Bronchial epithelial cell (primary cell): ENCODE data around the gene PCNX2. TPM values are rescaled to one million over a fixed set of nuclear protein-coding genes. Genes with fewer than 3 reads are reported as not detected.

Source experiments
- DNase-seq: peaks from one replicate; pipeline ENCODE4 v3.0.0-alpha.2; 2010; ENCODE audit warnings: low read depth
- FAIRE-seq: peaks from 2 replicates; lab custom pipeline; 2011; peaks lifted over from hg19 to GRCh38; lab: Jason Lieb, UNC
- H3K27me3 ChIP-seq: 2 replicates; pipeline ENCODE4 v1.5.1; 2011; ENCODE audit warnings: low read length; ENCODE audit not compliant: control insufficient read depth, insufficient read depth
- H3K36me3 ChIP-seq: 2 replicates; pipeline ENCODE4 v1.5.1; 2011; ENCODE audit warnings: low read length; ENCODE audit not compliant: control insufficient read depth, insufficient read depth
- H3K4me3 ChIP-seq: 2 replicates; pipeline ENCODE4 v1.5.1; 2011; ENCODE audit warnings: mild to moderate bottlenecking, low read depth, low read length, control low read depth
- total RNA-seq: library from RNA; depleted of rRNA; stranded (reverse); fragments of >200 nt; gene quantifications from 2 replicates; pipeline ENCODE4 v1.2.1, GENCODE V29; 2014
- TF ChIP-seq, protein P1 (sequence below): IDR thresholded peaks from 2 replicates; pipeline ENCODE4 v1.5.1; 2011; ENCODE audit warnings: mild to moderate bottlenecking, moderate library complexity, low read length, control low read depth, inconsistent platforms; ENCODE audit not compliant: insufficient read depth, severe bottlenecking

PCNX2 gene, protein sequence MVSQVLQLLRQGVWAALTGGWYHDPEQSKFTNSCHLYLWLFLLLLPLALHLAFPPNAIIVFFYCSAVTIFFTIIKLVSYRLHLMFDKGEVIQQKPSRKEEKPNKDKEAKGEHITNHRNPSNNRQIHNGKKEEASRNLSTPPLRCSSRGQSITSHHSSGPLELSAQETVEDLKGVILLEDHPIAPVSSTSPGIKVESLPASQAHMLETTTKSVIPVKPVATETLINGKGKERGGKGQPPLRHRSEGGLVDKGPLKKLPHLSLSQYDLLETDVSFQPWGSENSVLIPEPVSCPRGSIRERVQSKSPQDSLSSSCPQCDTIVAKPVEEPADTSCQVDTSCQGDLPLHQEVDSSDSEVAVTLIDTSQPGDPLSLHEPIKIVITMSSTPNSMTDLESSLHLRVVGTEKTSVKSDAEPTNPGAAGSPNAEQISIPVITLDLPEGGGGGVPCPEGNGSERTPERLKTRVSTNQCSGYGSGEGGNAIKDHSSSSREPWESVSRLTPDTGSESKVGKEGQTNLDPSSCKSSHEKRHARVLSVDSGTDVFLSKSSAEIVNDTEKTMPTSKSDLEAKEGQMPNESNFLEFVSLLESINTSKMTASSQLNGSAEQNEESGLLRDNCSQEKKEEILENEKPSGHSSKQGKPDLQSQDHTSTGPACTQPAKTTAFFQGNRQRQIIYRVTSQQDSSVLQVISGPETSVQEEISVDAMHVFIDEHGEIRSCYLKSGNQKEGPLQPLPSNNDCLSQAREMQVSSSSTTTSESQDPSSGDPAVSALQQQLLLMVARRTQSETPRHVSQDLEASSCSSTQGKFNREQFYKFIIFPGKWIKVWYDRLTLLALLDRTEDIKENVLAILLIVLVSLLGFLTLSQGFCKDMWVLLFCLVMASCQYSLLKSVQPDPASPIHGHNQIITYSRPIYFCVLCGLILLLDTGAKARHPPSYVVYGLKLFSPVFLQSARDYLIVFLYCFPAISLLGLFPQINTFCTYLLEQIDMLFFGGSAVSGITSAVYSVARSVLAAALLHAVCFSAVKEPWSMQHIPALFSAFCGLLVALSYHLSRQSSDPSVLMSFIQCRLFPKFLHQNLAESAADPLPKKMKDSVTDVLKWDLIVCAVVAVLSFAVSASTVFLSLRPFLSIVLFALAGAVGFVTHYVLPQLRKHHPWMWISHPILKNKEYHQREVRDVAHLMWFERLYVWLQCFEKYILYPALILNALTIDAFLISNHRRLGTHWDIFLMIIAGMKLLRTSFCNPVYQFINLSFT (N-terminal part only)
- 30.3 and 41.6 TPM in 2 replicates for total RNA-seq

DNA sequence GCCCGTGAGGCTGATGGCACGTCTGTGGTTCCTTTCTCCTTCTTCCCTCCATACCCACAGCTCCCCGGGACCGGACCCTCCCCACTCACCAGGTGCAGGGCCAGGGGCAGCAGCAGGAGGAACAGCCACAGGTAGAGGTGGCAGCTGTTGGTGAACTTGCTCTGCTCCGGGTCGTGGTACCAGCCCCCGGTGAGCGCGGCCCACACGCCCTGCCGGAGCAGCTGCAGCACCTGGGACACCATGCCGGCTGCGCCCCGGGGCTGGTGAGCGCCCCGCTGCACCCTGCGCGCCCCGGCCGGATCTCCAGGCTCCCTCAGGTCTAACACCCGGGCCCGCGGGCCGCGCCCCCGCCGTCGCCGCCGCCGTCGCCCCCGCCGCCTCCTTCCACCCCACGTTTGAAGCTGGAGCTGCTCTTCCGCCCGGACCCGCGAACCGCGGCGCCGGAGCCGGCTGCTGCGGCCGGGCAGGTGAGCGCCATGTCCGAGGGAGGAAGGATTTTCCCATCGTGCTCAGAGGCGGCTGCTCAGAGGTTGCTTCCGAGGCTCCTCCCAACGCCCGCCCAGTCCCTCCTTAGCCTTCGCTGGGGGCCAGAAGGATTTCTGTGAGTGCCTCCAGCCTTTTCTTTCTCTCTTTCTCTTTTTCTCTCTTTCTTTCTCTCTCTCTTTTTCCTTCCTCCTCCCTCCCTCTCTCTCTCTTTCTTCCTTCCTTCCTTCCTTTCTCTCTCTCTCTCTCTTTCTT is at the start of gene PCNX2:
TSS of gene PCNX2 (minus strand) at position 489 of the 738 bp plus-strand sequence. CDS start at position 242, 247 bp downstream.
- no peaks in the 10 kb centered on the region for H3K36me3 ChIP-seq
- H3K27me3 ChIP-seq = no peaks in the 10 kb centered on the region
- DNase-seq = peak; percentile 65
- FAIRE-seq = no peak
- TF ChIP-seq, protein P1, sequence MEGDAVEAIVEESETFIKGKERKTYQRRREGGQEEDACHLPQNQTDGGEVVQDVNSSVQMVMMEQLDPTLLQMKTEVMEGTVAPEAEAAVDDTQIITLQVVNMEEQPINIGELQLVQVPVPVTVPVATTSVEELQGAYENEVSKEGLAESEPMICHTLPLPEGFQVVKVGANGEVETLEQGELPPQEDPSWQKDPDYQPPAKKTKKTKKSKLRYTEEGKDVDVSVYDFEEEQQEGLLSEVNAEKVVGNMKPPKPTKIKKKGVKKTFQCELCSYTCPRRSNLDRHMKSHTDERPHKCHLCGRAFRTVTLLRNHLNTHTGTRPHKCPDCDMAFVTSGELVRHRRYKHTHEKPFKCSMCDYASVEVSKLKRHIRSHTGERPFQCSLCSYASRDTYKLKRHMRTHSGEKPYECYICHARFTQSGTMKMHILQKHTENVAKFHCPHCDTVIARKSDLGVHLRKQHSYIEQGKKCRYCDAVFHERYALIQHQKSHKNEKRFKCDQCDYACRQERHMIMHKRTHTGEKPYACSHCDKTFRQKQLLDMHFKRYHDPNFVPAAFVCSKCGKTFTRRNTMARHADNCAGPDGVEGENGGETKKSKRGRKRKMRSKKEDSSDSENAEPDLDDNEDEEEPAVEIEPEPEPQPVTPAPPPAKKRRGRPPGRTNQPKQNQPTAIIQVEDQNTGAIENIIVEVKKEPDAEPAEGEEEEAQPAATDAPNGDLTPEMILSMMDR = no peak
- H3K4me3 ChIP-seq = peak within 1 kb of the TSS; percentile 72

DNA sequence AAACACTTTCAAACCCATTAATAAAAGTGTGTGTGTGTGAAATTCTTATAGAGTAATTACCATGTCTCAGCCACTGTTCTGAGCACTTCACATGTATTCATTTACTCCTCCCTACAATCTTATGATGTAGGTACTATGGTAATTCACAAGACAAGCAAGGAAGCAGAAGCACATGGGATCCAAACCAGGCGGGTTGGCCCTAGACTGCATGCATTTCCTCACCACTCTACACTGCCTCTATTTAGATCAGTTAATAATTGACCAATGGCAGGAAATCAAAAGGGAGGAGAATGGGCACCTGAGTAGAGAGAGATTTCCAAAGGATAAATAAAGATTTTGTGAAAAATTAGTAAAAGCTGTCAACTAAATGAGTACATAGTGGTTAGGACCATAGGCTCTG is 47.7 kb upstream of the PCNX2 start:
- FAIRE-seq = no peak

DNA sequence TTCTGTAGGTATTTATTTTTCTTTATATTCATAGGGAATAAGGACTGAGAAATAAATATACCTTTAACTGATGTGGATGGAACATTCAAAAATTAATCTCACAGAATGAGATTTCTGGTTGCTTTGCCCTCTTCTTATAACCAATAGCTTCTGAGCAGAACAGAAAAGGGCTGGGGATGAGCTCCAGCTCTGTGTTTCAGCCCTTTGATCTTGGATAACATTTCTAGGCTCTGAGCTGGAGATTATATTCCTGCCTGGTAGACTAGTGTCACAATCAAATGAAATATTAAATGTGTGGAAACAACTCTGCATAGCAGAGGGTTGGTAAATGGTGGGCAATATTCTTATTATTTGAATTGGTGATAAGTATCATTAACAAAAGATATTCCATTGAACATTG is 46.6 kb upstream of the PCNX2 start:
- no peak overlapping the region for H3K4me3 ChIP-seq
- no peak for DNase-seq
- FAIRE-seq = no peak
- TF ChIP-seq, protein P1 = no peak
- no peaks in the 10 kb centered on the region for H3K27me3 ChIP-seq
- no peaks in the 10 kb centered on the region for H3K36me3 ChIP-seq

More for the DNA sequence above, 47.7 kb upstream of the PCNX2 start:
- DNase-seq = no peak
- H3K36me3 ChIP-seq = no peaks in the 10 kb centered on the region
- H3K4me3 ChIP-seq = no peak overlapping the region
- TF ChIP-seq, protein P1 = no peak
- no peaks in the 10 kb centered on the region for H3K27me3 ChIP-seq

DNA sequence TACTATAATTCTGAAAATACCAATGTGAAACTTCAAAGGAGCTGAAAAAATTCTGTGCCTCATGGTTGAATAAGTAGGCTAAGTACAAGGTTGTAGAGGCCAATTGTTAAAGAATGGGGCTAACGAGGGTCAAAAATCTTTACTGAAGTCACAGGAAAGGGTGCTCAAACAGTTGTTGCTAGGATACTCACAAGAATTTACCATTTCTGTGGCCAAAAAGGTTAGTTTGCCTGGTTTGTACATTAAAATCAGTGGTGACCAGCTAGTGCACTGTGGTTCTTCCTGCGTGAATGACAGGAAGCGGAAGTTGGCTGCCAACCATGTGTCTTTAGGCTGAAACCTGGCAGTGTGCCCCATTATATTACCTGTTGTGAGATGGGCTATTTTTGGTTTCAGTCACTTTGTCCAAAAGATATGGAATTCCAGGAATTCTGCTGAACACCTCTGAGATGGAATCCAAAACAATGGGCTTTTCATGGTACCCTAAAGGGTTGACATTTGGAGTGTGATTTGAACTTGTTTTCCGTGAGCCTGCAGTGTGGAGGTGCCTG is 45.5 kb upstream of the PCNX2 start:
- DNase-seq (no peak), FAIRE-seq (no peak)
- TF ChIP-seq, protein P1 = no peak
- Histone ChIP-seq H3K4me3 (no peak overlapping the region), H3K36me3 (no peaks in the 10 kb centered on the region), H3K27me3 (no peaks in the 10 kb centered on the region)
